ENCODE measurements around the gene CARD14.

Gene CARD14

DNA sequence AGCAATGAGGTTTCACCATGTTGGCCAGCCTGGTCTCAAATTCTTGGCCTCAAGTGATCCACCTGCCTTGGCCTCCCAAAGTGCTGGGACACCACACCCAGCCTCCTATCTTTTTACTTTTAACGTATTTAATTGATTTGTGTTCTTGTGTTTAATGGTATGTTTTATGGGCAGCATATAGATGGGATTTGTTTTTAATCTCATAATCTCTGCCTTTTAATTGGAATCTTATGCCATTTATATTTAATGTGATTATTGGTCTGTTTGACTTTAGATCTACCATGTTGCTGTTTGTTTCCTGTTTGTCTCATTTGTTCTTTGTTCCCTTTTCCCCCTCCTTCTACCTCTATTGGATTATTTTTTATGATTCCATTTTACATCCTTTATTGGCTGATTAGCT is 62.6 kb downstream of the CARD14 start:
- Histone ChIP-seq H3K4me1 (no peaks in the 10 kb centered on the region), H3K4me3 (ENCODE audit: low read depth, low read length) (no peak overlapping the region), H3K4me2 (ENCODE audit: low read length) (no peak overlapping the region), H3K27ac (no peak overlapping the region), H3K79me2 (no peaks in the 10 kb centered on the region), H3K9ac (no peak overlapping the region), H3K27me3 (ENCODE audit: control insufficient read depth, insufficient read depth, low read length) (no peaks in the 10 kb centered on the region), H3K9me3 (ENCODE audit: control insufficient read depth, low read length) (no peaks in the 10 kb centered on the region), H3K36me3 (ENCODE audit: control insufficient read depth, insufficient read depth, low read length) (no peaks in the 10 kb centered on the region), H2AFZ (no peak overlapping the region)
- TF ChIP-seq, protein P1, sequence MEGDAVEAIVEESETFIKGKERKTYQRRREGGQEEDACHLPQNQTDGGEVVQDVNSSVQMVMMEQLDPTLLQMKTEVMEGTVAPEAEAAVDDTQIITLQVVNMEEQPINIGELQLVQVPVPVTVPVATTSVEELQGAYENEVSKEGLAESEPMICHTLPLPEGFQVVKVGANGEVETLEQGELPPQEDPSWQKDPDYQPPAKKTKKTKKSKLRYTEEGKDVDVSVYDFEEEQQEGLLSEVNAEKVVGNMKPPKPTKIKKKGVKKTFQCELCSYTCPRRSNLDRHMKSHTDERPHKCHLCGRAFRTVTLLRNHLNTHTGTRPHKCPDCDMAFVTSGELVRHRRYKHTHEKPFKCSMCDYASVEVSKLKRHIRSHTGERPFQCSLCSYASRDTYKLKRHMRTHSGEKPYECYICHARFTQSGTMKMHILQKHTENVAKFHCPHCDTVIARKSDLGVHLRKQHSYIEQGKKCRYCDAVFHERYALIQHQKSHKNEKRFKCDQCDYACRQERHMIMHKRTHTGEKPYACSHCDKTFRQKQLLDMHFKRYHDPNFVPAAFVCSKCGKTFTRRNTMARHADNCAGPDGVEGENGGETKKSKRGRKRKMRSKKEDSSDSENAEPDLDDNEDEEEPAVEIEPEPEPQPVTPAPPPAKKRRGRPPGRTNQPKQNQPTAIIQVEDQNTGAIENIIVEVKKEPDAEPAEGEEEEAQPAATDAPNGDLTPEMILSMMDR (IDR thresholded peaks at IDR 0.05), result no peak

DNA sequence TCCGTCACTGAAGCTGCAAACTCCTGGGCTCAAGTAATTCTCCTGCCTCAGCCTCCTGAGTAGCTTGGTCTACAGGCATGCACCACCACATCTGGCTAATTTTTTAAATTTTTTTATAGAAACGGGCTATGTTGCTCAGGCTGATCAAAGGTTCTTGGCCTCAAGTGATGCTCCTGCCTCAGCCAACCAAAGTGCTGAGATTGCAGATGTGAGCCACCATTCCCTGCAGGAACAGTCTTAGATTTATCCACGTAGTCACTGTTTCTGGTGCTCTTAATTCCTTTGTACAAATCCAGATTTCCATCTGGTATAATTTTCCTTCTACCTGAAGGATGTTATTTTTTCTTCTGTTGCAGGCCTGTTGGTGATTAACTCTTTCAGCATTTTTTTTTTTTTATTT is 63.4 kb downstream of the CARD14 start:
- TF ChIP-seq, protein P1 (IDR thresholded peaks at IDR 0.05), result no peak
- Histone ChIP-seq H3K4me2 (ENCODE audit: low read length) (no peak overlapping the region), H3K27ac (no peak overlapping the region), H3K9ac (no peak overlapping the region), H3K36me3 (ENCODE audit: control insufficient read depth, insufficient read depth, low read length) (no peaks in the 10 kb centered on the region), H3K9me3 (ENCODE audit: control insufficient read depth, low read length) (no peaks in the 10 kb centered on the region), H2AFZ (no peak overlapping the region), H3K27me3 (ENCODE audit: control insufficient read depth, insufficient read depth, low read length) (no peaks in the 10 kb centered on the region), H3K4me1 (no peaks in the 10 kb centered on the region), H3K4me3 (ENCODE audit: low read depth, low read length) (no peak overlapping the region), H3K79me2 (no peaks in the 10 kb centered on the region)

DNA sequence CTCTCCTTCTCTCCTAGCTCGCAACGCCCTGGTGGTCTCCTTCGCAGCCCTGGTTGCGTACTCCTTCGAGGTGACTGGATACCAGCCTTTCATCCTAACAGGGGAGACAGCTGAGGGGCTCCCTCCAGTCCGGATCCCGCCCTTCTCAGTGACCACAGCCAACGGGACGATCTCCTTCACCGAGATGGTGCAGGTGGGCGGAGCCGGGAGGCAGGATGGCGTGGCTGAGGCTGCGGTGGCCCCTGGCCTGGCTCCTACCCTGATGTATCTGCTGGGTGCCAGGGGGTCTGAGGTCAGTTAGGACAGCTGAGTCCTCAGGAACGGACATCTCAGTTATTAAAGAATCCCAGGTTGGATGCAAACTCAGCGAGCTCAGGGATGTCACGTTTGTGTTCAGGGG is 67.1 kb downstream of the CARD14 start:
- no peaks in the 10 kb centered on the region for H3K36me3 ChIP-seq (ENCODE audit: control insufficient read depth, insufficient read depth, low read length)
- H2AFZ ChIP-seq, result no peak overlapping the region
- no peak overlapping the region for H3K4me2 ChIP-seq (ENCODE audit: low read length)

DNA sequence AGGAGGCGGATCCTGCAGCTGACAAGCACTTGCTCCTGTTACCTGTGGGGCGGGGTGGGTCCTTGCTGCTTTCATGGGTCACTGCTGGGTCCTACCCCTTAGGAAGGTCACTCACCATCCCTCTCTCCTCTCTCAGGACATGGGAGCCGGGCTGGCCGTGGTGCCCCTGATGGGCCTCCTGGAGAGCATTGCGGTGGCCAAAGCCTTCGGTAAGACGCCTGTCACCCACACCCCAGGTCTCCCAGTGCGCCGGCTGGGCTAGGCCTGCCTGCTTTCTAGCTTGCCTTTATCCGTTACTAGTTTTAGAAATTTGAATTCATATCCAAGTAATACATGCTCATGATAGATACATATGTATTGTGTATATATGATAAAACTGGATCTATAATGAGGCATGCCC is 67.6 kb downstream of the CARD14 start:
- TF ChIP-seq, protein P1 (IDR thresholded peaks at IDR 0.05), result no peak
- Histone ChIP-seq H3K36me3 (ENCODE audit: control insufficient read depth, insufficient read depth, low read length) (no peaks in the 10 kb centered on the region), H3K4me2 (ENCODE audit: low read length) (no peak overlapping the region), H3K79me2 (peaks cover 3% of the 10 kb centered on the region), H3K27ac (no peak overlapping the region), H3K9ac (no peak overlapping the region), H3K4me1 (no peaks in the 10 kb centered on the region), H2AFZ (no peak overlapping the region), H3K27me3 (ENCODE audit: control insufficient read depth, insufficient read depth, low read length) (no peaks in the 10 kb centered on the region), H3K4me3 (ENCODE audit: low read depth, low read length) (no peak overlapping the region), H3K9me3 (ENCODE audit: control insufficient read depth, low read length) (no peaks in the 10 kb centered on the region)

More for the DNA sequence above, 67.1 kb downstream of the CARD14 start:
- H3K27me3 ChIP-seq (ENCODE audit: control insufficient read depth, insufficient read depth, low read length), result no peaks in the 10 kb centered on the region
- no peaks in the 10 kb centered on the region for H3K9me3 ChIP-seq (ENCODE audit: control insufficient read depth, low read length)
- H3K4me1 ChIP-seq, result no peaks in the 10 kb centered on the region
- TF ChIP-seq, protein P1 (IDR thresholded peaks at IDR 0.05), result no peak
- H3K4me3 ChIP-seq (ENCODE audit: low read depth, low read length), result no peak overlapping the region
- H3K79me2 ChIP-seq, result peaks cover 3% of the 10 kb centered on the region
- no peak overlapping the region for H3K9ac ChIP-seq
- no peak overlapping the region for H3K27ac ChIP-seq

DNA sequence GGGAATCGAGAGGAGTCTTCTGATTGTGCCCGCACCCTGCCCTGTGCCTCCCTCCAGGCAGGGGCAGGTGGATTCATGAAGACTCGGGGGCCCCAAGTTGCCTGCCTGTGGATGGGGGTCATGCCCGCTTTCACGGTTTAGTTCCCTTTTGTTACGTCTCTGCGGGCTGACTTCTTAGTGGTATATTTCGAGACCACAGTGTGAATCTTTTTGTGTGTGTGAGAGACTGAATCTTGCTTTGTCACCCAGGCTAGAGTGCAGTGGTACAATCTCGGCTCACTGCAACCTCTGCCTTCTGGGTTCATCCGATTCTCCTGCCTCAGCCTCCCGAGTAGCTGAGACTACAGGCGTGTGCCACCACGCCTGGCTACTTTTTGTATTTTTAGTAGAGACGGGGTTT is 72.7 kb downstream of the CARD14 start:
- TF ChIP-seq, protein P1 (IDR thresholded peaks at IDR 0.05), result no peak
- H3K4me1 ChIP-seq, result no peaks in the 10 kb centered on the region
- no peak overlapping the region for H3K27ac ChIP-seq
- H3K9ac ChIP-seq, result no peak overlapping the region
- no peaks in the 10 kb centered on the region for H3K9me3 ChIP-seq (ENCODE audit: control insufficient read depth, low read length)
- no peaks in the 10 kb centered on the region for H3K27me3 ChIP-seq (ENCODE audit: control insufficient read depth, insufficient read depth, low read length)
- H2AFZ ChIP-seq, result no peak overlapping the region
- no peak overlapping the region for H3K4me3 ChIP-seq (ENCODE audit: low read depth, low read length)
- H3K79me2 ChIP-seq, result peaks cover 3% of the 10 kb centered on the region
- H3K4me2 ChIP-seq (ENCODE audit: low read length), result no peak overlapping the region
- H3K36me3 ChIP-seq (ENCODE audit: control insufficient read depth, insufficient read depth, low read length), result no peaks in the 10 kb centered on the region
